Measurements from ENCODE around the gene PLA2G4D. TPM values are rescaled to one million over a fixed set of nuclear protein-coding genes. Genes with fewer than 3 reads are reported as not detected.

Gene PLA2G4D
- total and polyA plus RNA-seq, 2 donors (not counting 3 experiments of a cell fraction or from before 2014, with no cell fraction given), result not detected

DNA sequence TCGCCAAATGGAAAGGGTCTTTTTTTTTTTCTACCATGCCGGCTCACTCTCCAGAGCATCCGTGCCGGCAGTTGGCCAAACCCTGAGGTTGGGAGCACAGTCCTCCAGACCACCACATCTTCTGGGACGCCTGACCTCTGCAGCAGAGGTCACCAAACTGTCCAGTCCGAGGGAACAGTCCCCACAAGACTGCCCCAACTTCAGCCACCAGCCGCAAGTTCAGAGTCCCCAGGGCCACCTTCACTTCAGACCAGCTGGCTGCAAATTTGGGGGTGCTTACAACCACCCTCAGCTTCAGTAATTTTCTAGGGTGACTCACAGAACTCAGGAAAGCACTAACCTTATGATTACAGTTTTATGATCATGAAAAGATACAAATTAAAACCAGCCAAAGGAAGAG, 28.9 kb downstream of the PLA2G4D start:
- H4K20me1 ChIP-seq (replicated peaks; ENCODE audit: control insufficient read depth, extremely low read depth, insufficient read depth, low read length), result no peaks in the 10 kb centered on the region
- ChIA-PET CTCF (interaction anchor here (0.7 to 7.9 kb wide), 8 partner anchors 12 to 320 kb away, joined by 3 to 96 read pairs (median 4); no protein-coding TSS in a partner anchor), POLR2A (no interaction called here)
- no peaks in the 10 kb centered on the region for H3K9me1 ChIP-seq (replicated peaks; ENCODE audit: control insufficient read depth, extremely low read depth, insufficient read depth, low read length)
- H3K36me3 ChIP-seq (ENCODE audit: control insufficient read depth in 2 of 2, extremely low read depth in 1 of 2, insufficient read depth in 2 of 2, low read length in 2 of 2), result no peaks in the 10 kb centered on the region
- intact Hi-C loops (cut with micrococcal nuclease), result loop anchor here (5.0 kb wide), 1 partner anchor 407 kb away; no protein-coding TSS in a partner anchor
- H3K27me3 ChIP-seq (ENCODE audit: control insufficient read depth in 2 of 2, insufficient read depth in 2 of 2, low read length in 2 of 2), result no peaks in the 10 kb centered on the region
- no peak overlapping the region for H3K4me3 ChIP-seq (replicated peaks in 1 of 3; ENCODE audit: insufficient read depth in 1 of 3, low read depth in 1 of 3, low read length in 3 of 3)
- TF ChIP-seq, protein P1, sequence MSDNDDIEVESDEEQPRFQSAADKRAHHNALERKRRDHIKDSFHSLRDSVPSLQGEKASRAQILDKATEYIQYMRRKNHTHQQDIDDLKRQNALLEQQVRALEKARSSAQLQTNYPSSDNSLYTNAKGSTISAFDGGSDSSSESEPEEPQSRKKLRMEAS (IDR thresholded peaks at IDR 0.05; ENCODE audit: insufficient read depth, insufficient read length), result no peak
- TF ChIP-seq EZH2 (IDR thresholded peaks at IDR 0.05; ENCODE audit: borderline replicate concordance, low read depth, low read length, severe bottlenecking) (no peak), FOS (IDR thresholded peaks at IDR 0.05; ENCODE audit: borderline replicate concordance, insufficient read depth, low read length) (no peak), POLR2A (IDR thresholded peaks at IDR 0.05; ENCODE audit: low read depth, low read length) (no peak), JUN (IDR thresholded peaks at IDR 0.05; ENCODE audit: borderline replicate concordance, insufficient read depth, insufficient read length, low read depth) (no peak), POLR2AphosphoS5 (IDR thresholded peaks at IDR 0.05; ENCODE audit: insufficient read depth, low read depth, low read length) (no peak), GATA2 (IDR thresholded peaks at IDR 0.05; ENCODE audit: insufficient read depth, insufficient read length, low read depth, low read length) (no peak), MYC (IDR thresholded peaks at IDR 0.05; ENCODE audit: low read depth, low read length) (no peak)
- TF ChIP-seq, protein P2, sequence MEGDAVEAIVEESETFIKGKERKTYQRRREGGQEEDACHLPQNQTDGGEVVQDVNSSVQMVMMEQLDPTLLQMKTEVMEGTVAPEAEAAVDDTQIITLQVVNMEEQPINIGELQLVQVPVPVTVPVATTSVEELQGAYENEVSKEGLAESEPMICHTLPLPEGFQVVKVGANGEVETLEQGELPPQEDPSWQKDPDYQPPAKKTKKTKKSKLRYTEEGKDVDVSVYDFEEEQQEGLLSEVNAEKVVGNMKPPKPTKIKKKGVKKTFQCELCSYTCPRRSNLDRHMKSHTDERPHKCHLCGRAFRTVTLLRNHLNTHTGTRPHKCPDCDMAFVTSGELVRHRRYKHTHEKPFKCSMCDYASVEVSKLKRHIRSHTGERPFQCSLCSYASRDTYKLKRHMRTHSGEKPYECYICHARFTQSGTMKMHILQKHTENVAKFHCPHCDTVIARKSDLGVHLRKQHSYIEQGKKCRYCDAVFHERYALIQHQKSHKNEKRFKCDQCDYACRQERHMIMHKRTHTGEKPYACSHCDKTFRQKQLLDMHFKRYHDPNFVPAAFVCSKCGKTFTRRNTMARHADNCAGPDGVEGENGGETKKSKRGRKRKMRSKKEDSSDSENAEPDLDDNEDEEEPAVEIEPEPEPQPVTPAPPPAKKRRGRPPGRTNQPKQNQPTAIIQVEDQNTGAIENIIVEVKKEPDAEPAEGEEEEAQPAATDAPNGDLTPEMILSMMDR (IDR thresholded peaks at IDR 0.05; ENCODE audit: extremely low read depth in 1 of 2, insufficient read depth in 1 of 2, low read depth in 1 of 2, low read length in 2 of 2), result no peak
- no peaks in the 10 kb centered on the region for H3K4me1 ChIP-seq (ENCODE audit: control insufficient read depth, extremely low read depth, insufficient read depth, low read length)
- H3K9ac ChIP-seq (replicated peaks; ENCODE audit: extremely low read depth, insufficient read depth, low read length), result no peak overlapping the region
- dilution Hi-C loops (cut with MboI; ENCODE audit: extremely low pct_ligation_motif_present, low sequenced_read_pairs), result no loop called here
- H3K27ac ChIP-seq (ENCODE audit: insufficient read depth, low read depth, low read length), result no peak overlapping the region
- no peak for FAIRE-seq
- no peaks in the 10 kb centered on the region for H3K79me2 ChIP-seq (ENCODE audit: control insufficient read depth, insufficient read depth, low read length)
- H3K4me2 ChIP-seq (ENCODE audit: insufficient read depth, low read length), result no peak overlapping the region
- H2AFZ ChIP-seq (ENCODE audit: low read depth, low read length), result no peak overlapping the region
- no peaks in the 10 kb centered on the region for H3K9me3 ChIP-seq (replicated peaks; ENCODE audit: control insufficient read depth, insufficient read depth, low read length)
- no peak for DNase-seq (ENCODE audit: low read depth, low spot score)
- no TSS peak for BruUV-seq (replicated peaks)
